HCT116 (cell line): ENCODE results near the gene ZSCAN5A. TPM values are rescaled to one million over a fixed set of nuclear protein-coding genes. Genes with fewer than 3 reads are reported as not detected.

Experiments used
- ATAC-seq: fragments of 200-7000 bp; cut with Tn5 transposase; 2 replicates; pipeline ENCODE4 v1.9.1; 2020; ENCODE audit warnings: mild to moderate bottlenecking, moderate library complexity
- BruUV-seq: library from RNA; stranded (reverse); fragments of 400-500 nt; replicated peaks from 2 replicates; lab custom pipeline; 2021; lab: Mats Ljungman, UMichigan
- CTCF ChIA-PET: fragments of 300-600 bp; sonication (Branson Sonifier 250); formaldehyde crosslinking; loops from one replicate; lab custom pipeline; 2021; ENCODE audit warnings: antibody characterized with exemption; lab: Charles Lee
- POLR2A ChIA-PET: fragments of 300-600, 350-600 bp; sonication (Branson Sonifier 250); formaldehyde crosslinking; loops from one replicate; lab custom pipeline; 2021; ENCODE audit warnings: antibody characterized with exemption; lab: Charles Lee
- RAD21 ChIA-PET, 2 experiments: fragments of 300-600 bp; sonication (Branson Sonifier 250); formaldehyde crosslinking; loops; one replicate each; lab custom pipeline; 2023; ENCODE audit warnings: low total read pairs in 2 of 2; ENCODE audit not compliant: uncharacterized antibody in 2 of 2, unreplicated experiment in 2 of 2, low non-redundant PET in 1 of 2; lab: Charles Lee
- DNase-seq: peaks from one replicate; pipeline ENCODE4 v3.0.0-alpha.2; 2010; ENCODE audit warnings: low read depth, low spot score
- H2AFZ ChIP-seq: fragments of 200-600 bp; shearing (Covaris generic), sonication (generic); 2 replicates; pipeline ENCODE4 v1.6.1; 2017; ENCODE audit warnings: low read depth, mixed run types, mixed read lengths, antibody characterized with exemption, low read length; ENCODE audit not compliant: poor library complexity, severe bottlenecking
- H3K27ac ChIP-seq: 2 replicates; pipeline ENCODE4 v1.5.1; 2012; ENCODE audit warnings: low read depth, low read length
- H3K27me3 ChIP-seq: fragments of 200-600 bp; sonication (generic); 2 replicates; pipeline ENCODE4 v1.6.1; 2016; ENCODE audit warnings: mixed run types, low read length, mixed read lengths; ENCODE audit not compliant: insufficient read depth
- H3K36me3 ChIP-seq, 2 experiments: fragments of 200-500 bp in 1 of 2; fragments of 200-600 bp in 1 of 2; sonication (Bioruptor generic) in 1 of 2; sonication (generic) in 1 of 2; 2 replicates each; pipeline versions ENCODE4 v1.5.1 to v1.6.1; 2014 to 2016; ENCODE audit warnings: low read length in 2 of 2, inconsistent platforms in 1 of 2, mixed read lengths in 1 of 2, mixed run types in 1 of 2; ENCODE audit not compliant: insufficient read depth in 2 of 2, control insufficient read depth in 1 of 2
- H3K4me1 ChIP-seq, 2 experiments: fragments of 200-600 bp in 1 of 2; sonication (generic) in 1 of 2; 2 replicates each; pipeline versions ENCODE4 v1.5.1 to v1.6.1; 2012 to 2017; ENCODE audit warnings: low read length in 2 of 2, inconsistent platforms in 1 of 2, mild to moderate bottlenecking in 1 of 2, mixed read lengths in 1 of 2, mixed run types in 1 of 2, moderate library complexity in 1 of 2; ENCODE audit not compliant: insufficient read depth in 2 of 2, control insufficient read depth in 1 of 2
- H3K4me2 ChIP-seq: fragments of 200-600 bp; sonication (generic); 2 replicates; pipeline ENCODE4 v1.6.1; 2017; ENCODE audit warnings: mixed run types, low read length, mixed read lengths
- H3K4me3 ChIP-seq, 2 experiments: fragments of 200-600 bp in 1 of 2; sonication (generic) in 1 of 2; replicated peaks in 1 of 2; 2 replicates each; pipeline ENCODE4 v1.5.1; 2011 to 2016; ENCODE audit warnings: low read length in 2 of 2, control low read depth in 1 of 2, low read depth in 1 of 2, mild to moderate bottlenecking in 1 of 2, mixed read lengths in 1 of 2, mixed run types in 1 of 2
- H3K79me2 ChIP-seq: fragments of 200-600 bp; sonication (generic); 2 replicates; pipeline ENCODE4 v1.6.1; 2017; ENCODE audit warnings: mild to moderate bottlenecking, mixed run types, low read length, moderate library complexity, mixed read lengths; ENCODE audit not compliant: insufficient read depth
- H3K9ac ChIP-seq: fragments of 200-600 bp; sonication (generic); 2 replicates; pipeline ENCODE4 v1.6.1; 2016; ENCODE audit warnings: low read length, mixed read lengths
- H3K9me2 ChIP-seq: fragments of 200-600 bp; sonication (generic), shearing (Covaris generic); 2 replicates; pipeline ENCODE4 v1.6.1; 2017; ENCODE audit warnings: mixed run types, mild to moderate bottlenecking, moderate library complexity; ENCODE audit not compliant: insufficient read depth
- H3K9me3 ChIP-seq, 2 experiments: fragments of 200-500 bp in 1 of 2; fragments of 200-600 bp in 1 of 2; sonication (Bioruptor generic) in 1 of 2; sonication (generic) in 1 of 2; 2 replicates each; pipeline ENCODE4 v1.6.1; 2014 to 2017; ENCODE audit warnings: low read length in 2 of 2, mixed read lengths in 2 of 2, inconsistent platforms in 1 of 2, low read depth in 1 of 2, mild to moderate bottlenecking in 1 of 2, mixed run types in 1 of 2, moderate library complexity in 1 of 2; ENCODE audit not compliant: control insufficient read depth in 1 of 2, insufficient read depth in 1 of 2
- H4K20me1 ChIP-seq: fragments of 200-600 bp; sonication (generic), shearing (Covaris generic); 2 replicates; pipeline ENCODE4 v1.6.1; 2017; ENCODE audit warnings: mixed run types, mild to moderate bottlenecking, moderate library complexity; ENCODE audit not compliant: insufficient read depth
- CBX3 ChIP-seq: IDR thresholded peaks from 2 replicates; pipeline ENCODE4 v1.6.1; 2012; ENCODE audit warnings: low read depth
- CEBPB ChIP-seq: IDR thresholded peaks from 2 replicates; pipeline ENCODE4 v1.6.1; 2012; ENCODE audit warnings: low read depth
- CTCF ChIP-seq, 3 experiments: fragments of 200-600 bp in 1 of 3; sonication (generic) in 1 of 3; IDR thresholded peaks in 2 of 3; conservative IDR thresholded peaks in 1 of 3; 2 replicates each; pipeline ENCODE4 v1.5.1; 2012 to 2017; ENCODE audit warnings: low read depth in 2 of 3, low read length in 2 of 3, antibody characterized with exemption in 1 of 3, borderline replicate concordance in 1 of 3, control low read depth in 1 of 3, mild to moderate bottlenecking in 1 of 3, mixed read lengths in 1 of 3, mixed run types in 1 of 3, moderate library complexity in 1 of 3; ENCODE audit not compliant: insufficient read depth in 1 of 3
- ELF1 ChIP-seq: IDR thresholded peaks from 2 replicates; pipeline ENCODE4 v1.6.1; 2012; ENCODE audit warnings: low read depth, borderline replicate concordance
- EZH2 ChIP-seq: fragments of 200-600 bp; sonication (generic); IDR thresholded peaks from 2 replicates; pipeline ENCODE4 v1.6.1; 2017; ENCODE audit warnings: antibody characterized with exemption, mixed run types
- POLR2AphosphoS5 ChIP-seq: IDR thresholded peaks from 2 replicates; pipeline ENCODE4 v1.6.1; 2011; ENCODE audit warnings: mild to moderate bottlenecking, low read depth, low read length, moderate library complexity
- SIN3A ChIP-seq: IDR thresholded peaks from 2 replicates; pipeline ENCODE4 v1.6.1; 2012; ENCODE audit warnings: low read depth
- SRF ChIP-seq: IDR thresholded peaks from 2 replicates; pipeline ENCODE4 v1.6.1; 2012; ENCODE audit warnings: low read depth
- TCF7L2 ChIP-seq: IDR thresholded peaks from 2 replicates; pipeline ENCODE4 v1.7.0; 2011; ENCODE audit warnings: borderline replicate concordance, inconsistent platforms; ENCODE audit not compliant: insufficient read depth, insufficient read length; ENCODE audit errors: extremely low read depth
- YY1 ChIP-seq: IDR thresholded peaks from 2 replicates; pipeline ENCODE4 v1.6.1; 2011; ENCODE audit warnings: low read length, low read depth, moderate library complexity, mild to moderate bottlenecking; ENCODE audit not compliant: insufficient replicate concordance; ENCODE audit errors: extremely low read depth
- ZNF274 ChIP-seq: fragments of 200-500 bp; sonication (Bioruptor generic); IDR thresholded peaks from 2 replicates; pipeline ENCODE4 v1.6.1; 2014; ENCODE audit warnings: mild to moderate bottlenecking, low read depth, low read length, inconsistent platforms
- intact Hi-C: fragments of 100-400 bp; cut with micrococcal nuclease; formaldehyde crosslinking; loops from 2 replicates; pipeline ENCODE4 v1.10.0; 2022
- total RNA-seq: library from RNA; stranded (reverse); gene quantifications from one replicate; pipeline ENCODE4 v1.2.1, GENCODE V29; 2021; ENCODE audit not compliant: unreplicated experiment
- TF ChIP-seq, protein P1 (sequence below): IDR thresholded peaks from 2 replicates; pipeline ENCODE4 v1.6.1; 2012

ZSCAN5A gene
- total RNA-seq, 1 experiment from 2014 or later = 9.2 TPM

GRCh38 chr19:56314381-56315076 is at the start of gene ZSCAN5A (continued):
- TF ChIP-seq POLR2AphosphoS5 (peak; percentile 75), SRF (no peak), TCF7L2 (no peak), CEBPB (no peak)
- TF ChIP-seq, protein P1, sequence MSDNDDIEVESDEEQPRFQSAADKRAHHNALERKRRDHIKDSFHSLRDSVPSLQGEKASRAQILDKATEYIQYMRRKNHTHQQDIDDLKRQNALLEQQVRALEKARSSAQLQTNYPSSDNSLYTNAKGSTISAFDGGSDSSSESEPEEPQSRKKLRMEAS = no peak
- TF ChIP-seq, all 23 proteins: peak for 5

DNA sequence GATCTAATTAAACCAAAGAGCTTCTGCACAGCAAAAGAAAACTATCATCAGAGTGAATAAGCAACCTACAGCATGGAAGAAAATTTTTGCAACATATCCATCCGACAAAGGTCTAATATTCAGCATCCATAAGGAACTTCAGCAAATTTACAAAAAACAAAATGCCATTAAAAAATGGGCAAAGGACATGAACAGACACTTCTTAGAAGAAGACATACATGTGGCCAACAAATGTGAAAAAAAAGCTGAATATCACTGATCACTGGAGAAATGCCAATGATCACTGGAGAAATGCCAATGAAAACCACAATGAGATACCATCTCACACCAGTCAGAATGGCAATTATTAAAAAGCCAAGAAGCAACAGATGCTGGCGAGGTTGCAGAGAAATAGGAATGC is 46.2 kb upstream of the ZSCAN5A start:
- Histone ChIP-seq H3K4me1 (no peaks in the 10 kb centered on the region), H3K9me2 (no peaks in the 10 kb centered on the region), H3K9ac (no peak overlapping the region), H3K4me2 (no peak overlapping the region), H4K20me1 (no peaks in the 10 kb centered on the region), H3K27ac (no peak overlapping the region), H3K27me3 (no peaks in the 10 kb centered on the region), H3K79me2 (no peaks in the 10 kb centered on the region), H3K4me3 (no peak overlapping the region), H3K36me3 (no peaks in the 10 kb centered on the region), H2AFZ (no peak overlapping the region), H3K9me3 (peaks cover 0 to 3% of the 10 kb centered on the region in 2 experiments; a peak in 1 of 4 replicates)
- RAD21 ChIA-PET = no interaction called here
- no peak for TF ChIP-seq ELF1
- POLR2A ChIA-PET = no interaction called here
- ATAC-seq = no peak
- no TSS peak for BruUV-seq
- CTCF ChIA-PET = no interaction called here
- intact Hi-C loops = no loop called here
- DNase-seq = no peak

DNA sequence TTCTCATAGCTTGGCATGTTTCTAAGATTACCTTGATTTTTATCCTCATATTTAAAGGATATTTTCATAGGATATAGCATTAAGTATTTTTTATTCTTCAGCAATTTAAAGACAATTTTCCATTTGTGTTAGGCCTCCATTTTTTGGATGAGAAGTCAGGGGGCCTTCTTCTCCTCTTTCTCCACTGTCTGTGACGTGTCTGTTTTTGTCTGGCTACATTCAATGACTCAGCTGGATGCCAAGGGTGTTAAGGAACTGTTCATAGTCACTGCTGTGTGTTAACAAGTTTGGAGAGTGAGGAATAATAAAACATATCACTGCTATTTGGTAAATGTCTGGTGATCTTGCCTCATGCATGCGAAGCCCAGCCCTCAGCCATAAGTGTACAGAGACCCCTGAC is 42.3 kb upstream of the ZSCAN5A start:
- CTCF ChIA-PET = no interaction called here

More for the DNA sequence above, 42.3 kb upstream of the ZSCAN5A start:
- Histone ChIP-seq H3K4me3 (no peak overlapping the region), H3K9ac (no peak overlapping the region), H4K20me1 (no peaks in the 10 kb centered on the region), H3K4me2 (no peak overlapping the region), H3K79me2 (no peaks in the 10 kb centered on the region), H3K27me3 (no peaks in the 10 kb centered on the region), H3K36me3 (no peaks in the 10 kb centered on the region), H3K27ac (no peak overlapping the region), H3K4me1 (no peaks in the 10 kb centered on the region), H3K9me3 (no peaks in the 10 kb centered on the region), H3K9me2 (no peaks in the 10 kb centered on the region), H2AFZ (no peak overlapping the region)
- TF ChIP-seq ELF1 (no peak), YY1 (no peak), TCF7L2 (no peak), SRF (no peak), CTCF (IDR thresholded peaks at IDR 0.05 in 2 of 3, conservative IDR thresholded peaks at IDR 0.05 in 1 of 3; ENCODE audit: borderline replicate concordance in 1 of 3, insufficient read depth in 1 of 3, low read depth in 2 of 3, low read length in 2 of 3) (no peak), EZH2 (no peak), ZNF274 (no peak), CBX3 (no peak), SIN3A (no peak)
- TF ChIP-seq, protein P1 = no peak
- DNase-seq (no peak), ATAC-seq (no peak)
- no TSS peak for BruUV-seq
- RAD21 ChIA-PET = no interaction called here
- intact Hi-C loops = no loop called here
- POLR2A ChIA-PET = interaction anchor here (0.6 kb wide), 1 partner anchor 12 kb away, joined by 3 read pairs; no protein-coding TSS in a partner anchor
